ENCODE measurements around the gene SAMD13.

Gene SAMD13

GRCh38 chr1:84373436-84374141 is 72.1 kb downstream of the SAMD13 start:
- no peak for DNase-seq (ENCODE audit: low read depth in 2 of 2)

DNA sequence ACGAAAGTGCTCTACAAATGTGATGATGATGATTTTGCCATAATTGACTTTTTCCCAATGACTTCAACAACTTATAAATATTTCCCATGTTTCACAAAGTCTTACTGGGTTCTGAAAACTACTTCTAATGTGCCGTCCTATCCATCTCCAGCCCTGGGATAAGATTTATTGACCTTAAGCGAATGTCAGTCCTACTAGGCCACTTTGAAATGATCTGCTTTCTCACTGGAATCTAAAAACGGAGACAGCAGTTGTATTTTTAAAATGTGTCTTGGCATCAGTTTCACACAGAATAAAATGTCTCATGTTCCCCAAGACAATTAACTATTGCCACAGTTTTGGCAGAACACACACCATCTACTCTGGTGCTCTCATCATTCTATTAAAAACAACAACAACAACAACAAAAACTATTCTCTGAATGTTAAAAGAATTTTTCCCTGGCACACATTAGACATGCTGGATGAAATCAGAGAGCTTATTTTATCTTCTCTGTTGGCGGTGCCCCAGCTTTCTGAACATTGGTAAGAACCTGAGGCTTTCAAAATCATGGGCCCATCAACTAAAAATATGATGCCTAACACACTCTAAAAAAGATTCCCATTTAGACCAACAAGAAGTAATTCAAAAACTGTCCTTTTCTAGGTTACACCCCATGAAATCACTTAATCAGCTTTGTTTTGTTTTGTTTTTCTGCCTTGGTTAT is 73.6 kb downstream of the SAMD13 start:
- no peak for DNase-seq (ENCODE audit: low read depth in 2 of 2)

DNA sequence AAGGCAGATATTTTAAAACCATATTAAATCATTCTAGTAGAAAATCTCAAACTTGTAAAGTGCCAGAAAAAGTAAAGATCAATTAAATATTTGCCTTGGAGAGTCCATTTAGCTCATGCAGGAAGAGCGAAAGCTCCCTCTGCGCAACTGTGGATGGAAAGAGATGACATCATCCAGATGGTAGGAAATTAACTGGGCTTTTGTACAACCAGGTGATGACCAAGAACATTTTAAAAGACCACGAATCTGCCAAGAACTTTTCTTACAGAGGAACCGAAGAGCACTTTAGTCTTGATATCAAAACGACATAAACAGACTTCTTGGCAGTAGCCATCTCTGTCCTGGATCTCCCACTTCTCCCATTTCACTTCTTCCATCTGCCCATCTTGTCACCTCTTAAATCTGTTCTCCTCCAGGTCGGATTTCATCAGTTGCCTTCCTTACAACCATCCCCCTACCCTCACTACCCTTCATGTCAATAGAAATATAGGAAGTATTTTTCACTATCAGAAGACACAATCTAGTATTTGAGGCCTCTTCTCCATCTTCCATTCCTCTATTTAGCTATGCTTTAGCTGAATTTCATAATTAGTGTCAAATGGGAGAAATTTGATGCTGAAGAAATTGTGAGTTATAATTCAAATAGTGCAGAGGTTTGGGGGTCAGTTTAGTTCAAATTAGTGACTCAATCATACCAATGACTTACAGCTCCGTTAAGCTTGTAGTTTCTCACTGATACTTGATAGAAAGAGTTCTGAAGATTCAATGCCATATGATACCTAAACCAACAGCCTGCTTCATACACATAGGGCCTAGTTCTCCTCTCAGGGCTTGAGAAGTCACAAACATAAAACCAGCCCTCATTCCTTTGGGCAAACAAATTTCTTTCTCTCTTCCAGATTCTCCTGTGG is 74.7 kb downstream of the SAMD13 start:
- no peak for DNase-seq (ENCODE audit: low read depth in 2 of 2)

- no peak for DNase-seq (ENCODE audit: low read depth in 2 of 2)
These were observed 76.1 kb downstream of the SAMD13 start for GRCh38 chr1:84377480-84378095.

GRCh38 chr1:84379138-84379916 is 77.8 kb downstream of the SAMD13 start:
- no peak for DNase-seq (ENCODE audit: low read depth in 2 of 2)

- DNase-seq (ENCODE audit: low read depth in 2 of 2): no peak
These were observed 78.3 kb downstream of the SAMD13 start for GRCh38 chr1:84379917-84380180.

GRCh38 chr1:84382127-84382526 is 80.6 kb downstream of the SAMD13 start:
- no peak for DNase-seq (ENCODE audit: low read depth in 2 of 2)

DNA sequence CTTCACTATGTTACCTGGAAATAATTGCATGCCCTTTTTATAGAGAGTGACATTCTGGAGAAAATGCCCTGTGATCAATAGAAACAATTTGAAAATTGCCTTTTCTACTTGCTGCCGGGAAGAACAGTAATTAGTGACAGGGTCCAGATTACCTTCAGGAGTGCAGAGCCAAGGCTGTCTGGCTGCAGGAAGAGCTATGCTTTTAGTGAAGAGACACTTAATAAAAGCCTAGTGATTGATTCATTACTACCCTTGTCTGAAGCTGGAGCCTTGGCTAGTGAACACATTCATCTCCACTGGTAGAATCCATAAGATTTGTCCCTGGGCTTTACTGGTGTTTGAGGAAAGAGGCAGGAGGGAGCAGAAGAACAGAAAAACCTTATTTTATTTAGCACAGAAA is 83.8 kb downstream of the SAMD13 start:
- DNase-seq (ENCODE audit: low read depth in 2 of 2): no peak

DNA sequence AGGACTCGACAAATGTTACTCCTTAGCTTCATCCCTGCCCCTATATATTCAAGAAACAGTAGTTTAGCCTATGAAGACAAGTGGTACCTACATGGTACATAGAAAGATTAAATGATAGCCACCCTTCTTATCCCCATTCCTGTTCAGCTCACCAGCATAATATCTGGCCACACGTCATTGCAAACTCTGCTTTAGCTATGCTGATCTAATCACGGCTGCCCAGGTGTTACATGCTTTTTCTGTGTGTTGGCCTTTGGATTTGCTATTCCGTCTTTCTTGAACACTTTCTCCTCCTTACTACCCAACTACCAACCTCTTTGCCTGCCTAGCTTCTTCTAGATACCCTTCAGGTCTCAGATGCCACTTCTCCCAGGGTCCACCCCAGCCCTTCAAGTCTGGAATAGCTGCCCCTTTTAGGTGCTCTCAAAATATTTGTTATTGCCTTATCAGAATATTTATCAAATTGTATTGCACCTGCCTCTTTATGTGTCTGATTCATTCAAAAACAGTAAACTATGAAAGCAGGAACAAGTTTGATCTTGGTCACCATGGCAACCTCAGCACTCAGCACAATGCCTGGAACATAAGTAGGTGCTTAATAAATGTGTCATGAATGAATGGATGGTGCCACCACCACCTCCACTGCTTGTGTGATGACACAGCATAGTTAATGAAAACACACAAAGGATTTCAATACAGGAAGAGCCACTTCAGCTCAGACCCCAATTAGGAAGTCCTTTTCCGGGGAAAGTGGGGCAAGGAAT is 85.4 kb downstream of the SAMD13 start:
- DNase-seq (ENCODE audit: low read depth in 2 of 2): no peak

DNA sequence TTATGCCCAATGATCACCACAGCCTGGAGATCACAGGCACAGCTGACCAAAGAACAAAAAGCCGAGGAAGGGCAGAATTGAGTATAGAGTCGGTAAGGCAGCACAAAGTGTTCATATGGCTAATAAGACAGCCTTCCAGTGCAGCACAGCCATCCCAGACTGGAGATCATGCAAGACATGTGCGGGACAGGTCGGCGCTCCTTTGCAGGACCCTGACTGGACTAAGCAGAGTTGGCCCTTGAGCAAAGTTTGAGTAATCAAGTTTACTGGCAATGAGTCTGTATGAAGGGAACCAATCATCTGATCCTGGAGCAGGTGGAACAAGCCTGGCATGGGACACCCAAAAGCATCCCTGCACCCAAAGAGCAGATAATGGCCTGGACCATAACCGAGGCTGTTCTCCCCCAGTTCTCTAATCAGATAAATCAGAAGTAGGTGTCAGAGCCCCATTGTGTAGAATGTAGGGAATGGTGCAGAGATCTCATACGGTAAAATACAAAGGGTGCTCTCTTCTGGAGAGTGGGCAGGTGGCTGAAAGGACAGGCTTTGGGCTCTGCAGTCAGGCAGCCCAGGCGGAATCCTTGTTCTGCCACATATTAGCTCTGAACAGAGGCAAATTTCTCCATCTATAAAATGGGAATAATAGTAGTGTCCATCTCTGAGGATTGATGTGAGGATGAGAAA is 86.1 kb downstream of the SAMD13 start:
- DNase-seq (ENCODE audit: low read depth in 2 of 2): no peak

DNA sequence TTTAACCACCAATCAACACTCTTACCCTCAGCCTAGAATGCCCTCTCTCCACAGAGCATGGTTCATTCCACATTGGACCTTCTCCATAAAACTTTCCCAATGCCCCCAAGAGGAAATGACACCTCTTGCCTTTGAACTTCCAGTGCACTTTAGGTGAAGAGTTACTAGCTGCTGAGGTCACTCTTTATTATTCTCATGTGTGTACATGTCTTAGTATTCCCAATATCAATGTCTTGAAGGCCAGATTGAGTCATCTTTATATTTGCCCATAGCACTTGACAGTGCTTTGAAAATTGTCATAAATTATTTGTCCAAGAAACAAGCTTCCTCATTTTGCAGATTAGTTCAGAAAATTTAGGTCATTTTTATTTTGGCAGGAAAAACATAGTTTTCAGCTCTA is 88.7 kb downstream of the SAMD13 start:
- no peak for DNase-seq (ENCODE audit: low read depth in 2 of 2)

- DNase-seq (ENCODE audit: low read depth in 2 of 2): no peak
These were observed 97.0 kb downstream of the SAMD13 start, which contains the start of gene DNASE2B for GRCh38 chr1:84398175-84399155. DNASE2B (plus strand) TSS chr1:84398484; CDS start chr1:84398565, 81 bp downstream.
